Measurements from ENCODE around the gene NCOA5.

Gene NCOA5

DNA sequence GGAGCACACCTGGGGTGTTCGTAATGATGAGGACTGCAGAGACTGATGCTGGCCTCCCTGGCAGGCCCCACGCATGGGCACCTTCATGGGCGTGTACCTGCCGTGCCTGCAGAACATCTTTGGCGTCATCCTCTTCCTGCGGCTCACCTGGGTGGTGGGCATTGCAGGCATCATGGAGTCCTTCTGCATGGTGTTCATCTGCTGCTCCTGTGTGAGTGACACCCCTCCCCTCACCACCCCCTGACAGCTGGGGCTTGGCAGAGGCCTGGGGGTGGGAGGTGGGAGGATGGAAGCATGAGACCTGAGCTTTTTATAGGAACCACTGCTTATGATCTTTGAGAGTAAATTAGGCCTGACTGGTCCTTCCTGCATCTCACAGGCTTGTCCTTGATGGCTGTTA, 54.0 kb downstream of the NCOA5 start:
- FAIRE-seq: no peak

DNA sequence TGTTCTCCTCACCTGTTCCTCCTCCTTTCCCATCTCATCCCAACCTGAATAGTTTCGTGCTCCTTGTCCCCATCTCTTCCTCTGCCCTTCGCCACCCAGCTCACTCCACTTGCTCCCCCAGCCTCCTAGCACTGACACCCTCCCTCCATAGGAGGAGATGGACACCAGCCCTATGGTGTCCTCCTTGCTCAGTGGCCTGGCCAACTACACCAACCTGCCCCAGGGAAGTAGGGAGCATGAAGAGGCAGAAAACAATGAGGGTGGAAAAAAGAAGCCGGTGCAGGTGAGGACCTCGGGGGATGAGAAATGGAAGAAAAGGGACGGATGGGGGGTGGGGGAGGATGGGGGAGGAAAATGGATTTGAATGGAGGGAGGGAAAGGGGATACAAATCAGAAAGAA, 54.5 kb downstream of the NCOA5 start:
- no peak for FAIRE-seq

DNA sequence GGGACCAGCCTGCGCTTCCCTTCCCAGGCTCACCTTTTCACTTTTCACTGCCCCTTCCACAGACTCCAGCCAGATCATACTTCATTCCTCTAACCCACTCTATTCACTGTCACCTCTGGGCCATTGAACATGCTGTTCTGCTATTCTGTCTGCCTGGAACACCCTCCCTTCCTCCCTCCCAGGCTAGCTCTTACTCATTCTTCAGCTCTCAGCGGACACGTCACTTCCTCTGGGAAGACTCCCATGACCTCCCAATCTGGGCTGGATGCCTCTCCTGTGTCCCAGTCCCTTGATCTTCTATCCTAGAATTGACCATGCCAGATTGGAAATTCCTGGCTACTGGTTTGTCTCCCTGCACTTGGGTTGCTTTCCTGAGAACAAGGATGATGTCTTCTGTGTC, 55.7 kb downstream of the NCOA5 start:
- FAIRE-seq: no peak

DNA sequence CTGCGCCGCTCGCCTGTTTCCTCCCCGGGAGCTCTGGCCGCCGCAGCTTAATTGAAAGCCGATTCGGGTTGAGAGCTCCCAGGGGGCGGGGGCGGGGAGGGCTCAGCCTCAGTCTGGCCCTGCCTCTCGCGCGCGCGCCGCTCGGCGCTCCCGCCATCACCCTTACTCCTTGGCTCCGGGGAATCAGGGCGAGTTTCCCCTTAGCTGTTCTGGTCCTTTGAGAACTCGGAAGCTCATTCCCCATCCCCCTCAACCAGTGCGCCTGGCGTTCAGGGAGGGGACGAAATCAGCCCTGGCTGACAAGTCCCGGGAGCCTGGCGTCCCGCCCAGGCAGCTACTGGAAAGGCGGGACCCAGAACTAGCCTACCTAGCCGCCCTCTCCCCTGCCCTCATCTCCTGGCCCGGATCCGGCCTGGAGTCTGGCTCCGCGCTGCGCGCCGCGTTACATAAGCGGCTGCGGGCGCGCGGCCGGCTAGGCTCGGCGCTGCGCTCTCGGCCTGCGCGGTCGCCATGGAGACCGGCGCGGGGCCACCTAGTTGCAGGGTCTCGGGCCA, 58.0 kb downstream of the NCOA5 start:
- no peak for FAIRE-seq

DNA sequence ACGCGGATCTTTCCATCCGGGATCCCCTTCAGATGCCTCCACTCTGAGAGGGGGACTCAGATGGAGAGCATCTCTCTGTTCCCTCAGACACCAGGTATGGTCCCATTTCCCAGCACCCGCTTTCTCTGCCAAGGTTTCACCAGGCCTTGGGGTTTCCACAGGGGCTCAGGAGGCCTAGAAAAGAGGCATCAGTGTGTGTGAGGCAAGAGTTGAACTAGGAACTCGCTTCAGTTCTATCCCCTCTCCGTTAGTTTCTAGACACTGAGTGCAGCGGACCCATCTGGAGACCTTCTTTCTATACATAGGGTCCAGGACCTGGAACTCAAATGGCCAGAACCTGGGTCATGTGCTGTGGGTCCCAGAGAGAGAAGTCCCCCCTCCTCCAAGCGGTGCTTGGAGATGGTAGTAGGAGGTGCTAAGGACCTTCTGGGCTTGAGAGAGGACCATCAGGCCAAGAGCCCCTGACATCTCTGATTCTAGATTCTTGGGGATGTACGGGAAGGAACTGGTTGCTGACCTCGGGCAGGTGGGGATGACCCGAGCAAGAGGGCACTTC, 58.7 kb downstream of the NCOA5 start:
- no peak for FAIRE-seq

DNA sequence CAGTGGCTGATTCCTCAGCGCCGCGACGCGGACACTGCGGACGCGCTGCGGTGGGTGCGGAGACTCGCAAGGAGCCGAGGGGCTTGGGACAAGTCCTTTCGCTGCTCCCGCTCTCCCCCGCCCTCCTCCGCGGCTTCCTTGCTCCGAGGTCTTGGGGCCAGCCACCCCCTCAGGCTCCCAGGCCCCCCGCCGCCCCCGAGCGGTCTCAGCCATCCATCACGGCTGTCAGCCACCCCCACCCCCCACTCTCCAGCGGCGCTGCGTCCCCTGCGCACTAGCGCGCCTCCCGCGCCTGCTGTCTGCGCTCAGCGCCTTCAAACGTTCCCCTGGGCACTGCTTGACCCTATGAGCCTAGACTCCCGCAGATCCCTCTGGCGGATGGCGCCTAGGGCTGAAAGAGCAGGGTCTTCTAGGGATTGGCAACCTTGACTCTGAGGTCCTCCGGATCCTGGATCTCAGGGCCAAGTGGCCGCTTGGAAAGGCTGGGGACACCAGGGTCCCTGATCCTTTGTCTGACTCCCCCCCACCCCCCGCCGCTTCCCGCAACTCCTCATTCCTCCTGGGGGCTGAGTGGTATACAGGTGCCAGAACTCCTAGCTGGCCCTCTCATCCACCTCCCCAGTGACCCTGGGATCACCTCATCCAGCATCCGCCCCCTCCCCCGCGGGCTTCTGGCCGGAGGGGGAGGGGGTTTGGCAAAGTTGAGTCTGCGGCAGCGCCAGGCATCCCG, 59.3 kb downstream of the NCOA5 start:
- FAIRE-seq: no peak

DNA sequence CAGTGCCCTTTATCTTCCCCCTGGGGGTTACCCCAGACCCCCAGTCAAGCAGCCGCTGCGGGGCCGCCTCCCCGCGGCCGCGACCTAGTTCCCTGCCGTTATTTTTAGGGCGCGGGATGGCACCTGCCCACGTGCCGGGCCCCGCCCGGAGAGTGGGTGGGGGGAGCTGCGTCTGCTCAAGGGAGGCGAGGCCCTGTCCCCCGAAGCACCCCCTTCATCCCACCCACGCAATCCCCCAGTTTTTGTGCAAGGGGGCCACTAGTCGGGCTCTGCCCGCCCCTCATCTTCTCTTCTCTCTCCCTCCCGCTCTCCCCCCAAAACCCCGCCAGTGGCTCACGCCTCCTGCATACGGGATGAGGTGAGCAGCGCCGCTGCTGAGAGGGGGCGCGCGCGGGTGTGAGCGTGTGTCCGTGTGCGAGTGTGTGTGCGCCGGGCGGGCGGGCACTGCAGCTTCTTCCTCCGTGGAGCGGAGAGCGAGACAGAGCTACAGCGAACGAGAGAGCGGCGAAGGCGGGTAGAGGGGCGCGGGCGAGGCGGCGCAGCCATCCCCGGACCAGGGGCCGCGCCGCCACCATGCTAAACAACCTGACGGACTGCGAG, 60.9 kb downstream of the NCOA5 start, which contains the start of gene SLC12A5:
Gene SLC12A5 (plus strand): TSS at position 444 of the 600 bp plus-strand sequence. CDS start 130 bp downstream, at position 574.
- FAIRE-seq: no peak

DNA sequence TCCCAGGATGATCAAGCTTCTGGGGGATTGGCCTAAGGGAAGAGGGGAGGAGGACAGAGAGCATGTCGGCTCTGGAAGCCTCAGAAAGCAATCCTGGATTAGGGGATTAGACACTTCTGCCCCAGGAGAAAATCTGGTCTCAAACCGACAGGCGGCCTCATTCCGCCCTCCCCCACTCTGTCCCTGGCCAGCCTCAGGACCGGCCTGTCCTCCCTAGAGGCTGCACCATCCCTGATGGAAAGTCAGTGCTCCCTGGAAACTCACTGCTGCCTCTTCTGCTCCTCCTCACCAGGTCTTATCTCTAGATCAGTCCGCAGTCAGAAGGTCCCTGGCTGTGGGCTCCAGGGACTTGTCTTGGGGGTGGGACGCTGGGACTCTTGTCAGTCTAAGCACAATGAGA, 61.7 kb downstream of the NCOA5 start:
- FAIRE-seq: no peak

DNA sequence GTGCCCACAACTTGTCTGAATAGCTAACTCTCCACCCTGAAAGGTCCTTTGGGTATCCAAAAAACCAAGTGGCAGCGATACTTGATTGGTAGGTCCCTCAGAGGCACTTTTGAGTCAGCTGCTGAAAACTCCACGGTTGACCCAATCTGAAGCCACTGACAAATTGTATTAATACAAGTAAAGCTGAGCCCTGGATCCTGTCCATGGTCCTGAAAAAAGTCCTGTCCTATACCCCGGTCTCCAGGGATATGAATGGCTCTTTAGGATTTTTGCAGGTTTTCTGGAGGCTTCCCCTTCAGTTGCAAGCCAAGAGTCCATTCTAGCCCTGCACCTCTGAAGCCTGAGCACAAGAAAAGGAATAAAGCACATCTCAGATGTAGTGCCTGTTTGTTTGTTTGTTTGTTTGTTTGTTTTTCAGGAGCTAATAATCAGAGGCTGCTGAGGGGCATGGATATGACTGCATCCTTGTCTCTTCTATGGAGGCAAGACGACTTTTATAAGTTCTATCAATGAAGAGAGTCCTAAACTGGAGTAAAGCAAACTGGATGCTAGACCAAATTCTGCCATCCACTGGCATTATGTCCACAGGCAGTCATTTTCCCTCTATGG, 62.4 kb downstream of the NCOA5 start:
- FAIRE-seq: no peak

DNA sequence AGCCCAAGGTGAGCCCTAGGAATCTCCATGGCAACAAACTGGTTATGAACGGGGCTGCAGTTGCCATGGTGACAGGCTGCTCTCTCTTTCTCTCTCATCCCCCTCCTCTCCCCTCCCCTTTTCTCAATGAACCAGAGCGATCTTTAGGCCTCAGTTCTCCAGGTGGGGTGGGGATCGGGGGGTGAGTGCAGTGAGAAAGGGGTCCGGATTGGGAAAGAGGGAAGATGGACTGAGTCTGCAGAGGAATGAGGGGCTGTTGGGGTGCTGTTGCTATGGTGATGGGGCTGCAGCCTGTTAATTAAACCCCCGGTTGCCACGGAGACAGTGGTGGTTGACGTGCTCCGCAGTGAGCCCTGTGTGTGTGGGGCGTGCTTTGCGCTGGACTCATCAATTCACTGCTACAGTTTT, 64.4 kb downstream of the NCOA5 start:
- FAIRE-seq: no peak

DNA sequence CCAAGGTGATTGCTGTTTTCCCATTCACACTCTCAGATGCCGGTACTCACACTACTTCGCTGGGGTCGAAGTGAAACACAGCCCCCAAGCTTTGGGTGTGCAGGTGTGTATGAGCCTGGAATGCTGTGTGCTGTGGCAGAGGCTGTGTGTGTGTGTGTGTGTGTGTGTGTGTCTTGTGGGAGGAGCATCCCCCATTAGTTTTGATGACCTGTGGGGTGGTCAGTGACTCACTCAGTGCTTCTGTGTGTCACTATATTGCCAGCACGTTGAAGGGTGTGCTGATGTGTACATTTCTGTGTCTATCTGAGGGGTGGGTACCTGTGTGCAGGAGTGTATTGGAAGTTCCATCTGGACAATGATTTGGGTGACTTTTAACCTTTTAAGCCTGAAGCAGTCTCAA, 65.8 kb downstream of the NCOA5 start:
- FAIRE-seq: no peak

DNA sequence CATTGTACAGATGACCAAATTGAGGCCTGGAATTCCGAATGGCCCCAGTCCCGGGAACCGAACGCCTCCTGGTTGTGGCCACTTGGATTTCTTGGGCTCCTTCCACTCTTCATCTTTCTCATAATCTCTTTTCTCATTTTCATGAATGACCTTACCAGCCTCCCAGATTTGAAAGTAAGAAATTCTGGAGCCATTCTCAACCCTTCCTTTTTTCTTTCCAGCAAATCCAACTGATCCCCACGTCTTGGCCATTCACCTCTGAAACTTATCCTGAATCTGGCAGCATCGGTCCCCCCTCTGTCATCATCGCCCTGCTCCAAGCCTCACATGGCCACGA, 66.6 kb downstream of the NCOA5 start:
- FAIRE-seq: no peak

DNA sequence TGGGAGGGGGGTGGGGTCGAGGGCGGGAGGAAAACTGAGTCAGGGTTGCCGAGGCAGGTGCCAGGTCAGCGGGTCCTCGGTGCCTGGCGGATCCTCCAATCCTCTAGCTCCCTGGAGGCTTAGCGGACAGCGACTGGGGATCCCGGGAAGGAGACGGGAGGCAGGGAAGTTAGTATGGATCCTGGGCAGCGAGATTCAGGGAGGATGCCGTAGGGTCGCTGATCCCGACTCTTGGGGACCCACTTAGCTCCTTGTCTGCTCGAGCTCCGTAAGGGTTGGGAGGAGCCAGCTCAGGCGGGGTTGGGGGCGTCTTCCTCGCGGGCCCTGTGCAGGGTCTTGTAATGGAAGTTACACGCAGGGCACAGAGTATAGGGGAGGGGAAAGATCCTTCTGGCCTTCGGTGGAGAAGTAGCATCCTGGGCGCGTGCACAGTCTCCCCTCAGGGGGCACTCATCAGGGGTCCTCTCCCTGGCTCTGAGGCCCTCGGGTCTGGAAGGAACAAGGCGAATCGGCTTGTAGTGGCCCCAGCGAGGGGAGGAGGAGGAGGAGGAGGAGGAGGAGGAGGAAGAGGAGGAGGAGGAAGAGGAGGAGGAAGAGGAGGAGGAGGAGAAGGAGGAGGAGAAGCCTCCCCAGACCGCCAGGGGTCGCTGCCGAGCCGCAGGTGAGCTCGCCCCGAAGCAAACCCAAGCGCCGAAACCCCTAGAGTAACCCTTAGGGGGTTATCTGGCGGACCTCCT, 67.2 kb downstream of the NCOA5 start:
- FAIRE-seq: no peak

DNA sequence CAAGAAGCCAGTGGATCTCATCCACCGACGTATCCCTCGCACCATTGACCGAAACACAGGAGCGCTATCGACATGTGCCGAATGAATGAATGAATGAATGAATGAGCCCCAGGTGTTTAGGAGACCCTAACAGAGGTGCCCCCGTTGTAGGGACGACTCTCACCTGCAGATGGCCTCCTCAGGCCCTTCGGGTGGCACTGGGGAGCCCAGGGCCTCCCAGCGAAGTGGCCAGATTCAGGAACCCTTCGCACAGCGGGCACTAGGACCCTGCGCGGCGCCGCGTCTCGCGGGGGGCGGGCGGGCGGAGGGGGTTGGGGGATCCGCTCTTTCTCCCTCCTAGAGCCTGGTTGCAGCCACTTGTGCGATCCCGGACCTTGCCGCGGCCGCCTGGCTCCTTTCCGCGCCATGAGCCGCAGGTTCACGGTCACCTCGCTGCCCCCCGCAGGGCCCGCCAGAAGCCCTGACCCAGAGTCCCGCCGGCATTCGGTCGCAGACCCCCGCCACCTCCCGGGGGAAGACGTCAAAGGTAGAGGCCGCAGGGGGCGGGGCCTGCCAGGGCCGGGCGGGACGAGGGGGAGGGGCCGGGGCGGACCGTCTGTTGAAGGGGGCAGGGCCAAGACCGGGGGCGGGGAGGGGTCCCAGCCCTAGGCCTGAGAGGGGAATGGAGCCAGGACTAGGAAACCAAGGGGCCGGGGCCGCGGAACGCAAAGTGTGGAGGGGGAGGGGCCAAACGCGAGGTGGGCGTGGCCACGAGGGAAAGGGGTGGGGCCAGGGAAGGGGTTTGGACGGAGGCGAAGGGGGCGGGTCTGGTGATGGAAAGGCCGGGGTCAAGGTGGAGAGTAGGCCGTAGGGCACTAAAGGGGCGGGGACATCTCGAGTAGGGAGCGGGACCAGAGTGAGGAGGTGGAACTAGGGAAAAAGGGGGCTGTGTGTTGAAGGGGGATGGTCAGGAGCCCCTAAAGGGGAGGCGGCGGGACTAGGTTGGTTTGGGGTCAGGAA, 68.1 kb downstream of the NCOA5 start:
- FAIRE-seq: no peak

DNA sequence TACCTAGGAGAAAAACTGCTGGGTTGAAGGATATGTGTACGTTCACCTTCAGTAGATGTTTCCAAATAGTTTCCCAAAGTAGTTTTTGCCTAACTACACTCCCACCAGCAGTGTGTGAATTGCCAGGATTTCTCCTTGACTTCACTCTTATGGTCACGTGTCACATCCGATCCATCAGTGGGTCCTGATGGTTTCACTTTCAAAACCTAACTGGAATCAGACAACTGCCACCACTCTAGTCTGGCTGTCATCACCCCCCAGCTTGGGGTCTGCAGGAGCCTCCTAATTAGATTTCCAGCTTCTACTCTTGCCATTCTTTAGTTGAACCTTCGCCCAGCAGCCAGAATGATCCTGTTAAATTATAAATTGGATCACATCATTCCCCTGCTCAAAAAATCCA, 69.2 kb downstream of the NCOA5 start:
- no peak for FAIRE-seq

DNA sequence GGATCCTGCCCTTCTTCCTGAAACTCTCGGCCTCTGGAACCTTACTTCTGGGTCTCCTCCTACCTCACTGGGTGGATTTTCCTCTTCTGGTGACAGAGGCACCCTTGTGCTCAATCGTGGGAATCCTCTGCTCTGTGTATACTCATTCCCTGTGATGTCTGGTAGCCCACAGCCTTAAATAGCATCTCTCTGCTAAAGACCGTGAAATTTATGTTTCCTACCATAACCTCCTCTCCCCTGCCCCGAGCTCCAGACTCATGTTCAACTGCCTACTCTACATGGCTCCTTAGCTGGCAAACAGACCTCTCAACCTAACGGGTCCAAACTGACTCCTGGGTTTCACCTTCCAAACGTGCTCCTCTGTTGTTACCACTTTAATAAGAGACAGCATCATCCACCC, 71.2 kb downstream of the NCOA5 start:
- no peak for FAIRE-seq

DNA sequence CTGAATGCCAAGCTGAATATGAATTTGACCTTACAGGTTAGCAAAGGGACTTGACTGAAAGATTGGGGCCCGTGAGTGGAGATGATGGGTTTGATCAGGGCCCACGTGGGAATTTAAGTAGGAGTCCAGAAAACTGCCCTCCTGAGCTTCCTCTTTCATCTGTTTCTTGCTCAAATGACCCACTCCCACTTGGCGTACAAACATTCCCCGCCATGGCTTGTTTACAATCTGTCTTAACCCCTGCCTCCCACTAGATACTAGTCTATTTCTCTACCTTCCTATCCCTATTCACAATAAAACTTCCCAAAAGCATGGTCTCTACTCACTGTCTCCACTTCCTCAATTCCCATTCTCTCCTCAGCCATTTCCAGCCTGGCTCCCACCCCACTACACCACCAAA, 71.7 kb downstream of the NCOA5 start:
- no peak for FAIRE-seq

DNA sequence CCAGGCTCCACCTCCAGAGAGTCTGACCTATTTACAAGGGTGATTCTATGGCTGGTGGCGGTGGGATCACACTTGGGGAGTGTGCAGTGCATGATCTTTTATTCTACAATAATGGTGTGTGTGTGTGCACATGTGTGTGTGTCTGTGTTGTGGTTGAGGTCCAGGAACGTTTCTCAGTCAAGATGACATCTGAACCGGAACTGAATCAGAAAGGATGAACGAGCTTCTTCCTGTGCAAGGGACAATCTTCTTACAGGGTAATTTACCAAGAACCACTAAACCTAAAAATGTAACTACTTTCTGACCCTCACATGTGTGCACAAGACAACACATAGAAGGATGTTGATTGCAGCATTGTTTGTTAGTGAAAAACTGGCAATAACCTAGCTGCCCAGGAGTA, 72.5 kb downstream of the NCOA5 start:
- no peak for FAIRE-seq

DNA sequence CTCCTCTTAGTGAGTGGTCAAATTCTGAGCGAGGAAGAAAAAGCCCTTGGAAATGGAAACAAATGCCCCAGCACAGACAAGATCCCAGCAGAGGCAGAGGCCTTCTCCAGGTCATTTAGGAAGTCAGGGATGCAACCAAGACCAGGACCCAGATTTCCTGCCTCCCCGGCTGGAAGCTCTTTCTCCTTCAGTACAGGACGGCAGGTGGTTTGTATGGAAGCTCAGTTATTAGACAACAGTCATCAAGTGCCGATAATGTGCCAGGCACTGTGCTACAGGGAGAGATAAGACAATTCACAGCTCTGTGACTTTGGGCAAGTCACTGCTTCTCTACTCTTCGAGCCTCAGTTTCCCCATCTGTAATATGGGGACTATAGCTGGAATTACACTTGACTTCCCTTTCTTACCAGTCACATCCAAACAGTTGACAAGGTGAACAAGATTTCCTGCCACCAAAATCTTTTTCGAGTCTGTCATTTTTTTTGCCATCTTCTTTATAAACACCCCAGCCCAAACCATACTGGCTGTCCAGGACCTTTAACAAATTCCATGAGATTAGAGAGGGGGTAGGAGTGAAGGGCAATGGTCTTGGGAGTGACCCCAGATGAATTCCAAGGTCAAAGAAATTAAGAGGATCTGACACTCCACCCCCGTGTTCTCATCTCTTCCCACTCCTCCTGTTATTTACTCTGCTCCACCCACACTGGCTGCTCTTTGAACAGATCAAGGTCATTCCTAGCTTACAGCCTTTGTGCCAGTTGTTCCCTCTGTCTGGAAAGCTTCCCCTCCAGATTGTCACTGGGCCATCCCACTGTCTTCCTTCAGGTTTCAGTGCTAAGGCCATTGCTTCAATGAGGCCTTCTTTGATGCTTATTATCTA, 75.0 kb downstream of the NCOA5 start:
- FAIRE-seq: no peak

DNA sequence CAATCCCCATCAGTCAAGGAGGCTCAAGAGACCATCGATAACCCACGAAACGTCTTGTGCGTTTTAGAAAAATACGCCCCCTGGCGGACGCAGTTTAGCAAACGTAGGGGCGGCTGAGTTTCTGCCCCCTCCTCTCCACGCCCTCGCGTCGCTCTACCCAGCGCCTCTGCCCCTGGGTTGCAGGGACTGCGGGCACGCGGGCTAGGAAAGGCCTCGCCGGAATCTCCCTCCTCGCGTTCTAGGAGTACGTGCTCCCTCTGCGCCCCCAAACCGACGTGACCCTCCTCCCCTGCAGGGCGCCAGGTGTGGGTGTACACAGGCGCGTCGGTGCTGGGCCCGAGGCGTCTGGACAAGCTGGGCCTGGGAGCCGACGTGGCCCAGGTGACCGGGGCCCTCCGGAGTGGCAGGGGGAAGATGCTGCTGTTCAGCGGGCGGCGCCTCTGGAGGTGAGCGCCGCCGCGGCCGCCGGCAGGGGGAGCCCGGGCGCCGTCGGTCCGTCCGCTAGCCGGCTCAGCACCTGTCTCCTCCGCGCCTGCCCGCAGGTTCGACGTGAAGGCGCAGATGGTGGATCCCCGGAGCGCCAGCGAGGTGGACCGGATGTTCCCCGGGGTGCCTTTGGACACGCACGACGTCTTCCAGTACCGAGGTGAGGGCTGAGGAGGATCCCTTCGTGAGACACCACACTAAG, 75.8 kb downstream of the NCOA5 start:
- no peak for FAIRE-seq
